Inflammatory macrophage (primary cell): Measurements from ENCODE around the gene STEAP2.

ENCODE experiments used
- DNase-seq, 2 donors: peaks; one replicate each; pipeline ENCODE4 v3.0.0-alpha.2; 2020 to 2022

The STEAP2 gene

GRCh38 chr7:90274161-90274560 lies 62.6 kb downstream of the STEAP2 start:
- no peak for DNase-seq

GRCh38 chr7:90276033-90276728 lies 64.6 kb downstream of the STEAP2 start:
- DNase-seq: no peak
